Activated T-cell treated with anti-CD3 and anti-CD28 coated beads for 4 hours (primary cell): ENCODE data around the gene RTL10.

Experiments
- DNase-seq: peaks from one replicate; pipeline ENCODE4 v3.0.0-alpha.2; 2020

RTL10 gene

DNA sequence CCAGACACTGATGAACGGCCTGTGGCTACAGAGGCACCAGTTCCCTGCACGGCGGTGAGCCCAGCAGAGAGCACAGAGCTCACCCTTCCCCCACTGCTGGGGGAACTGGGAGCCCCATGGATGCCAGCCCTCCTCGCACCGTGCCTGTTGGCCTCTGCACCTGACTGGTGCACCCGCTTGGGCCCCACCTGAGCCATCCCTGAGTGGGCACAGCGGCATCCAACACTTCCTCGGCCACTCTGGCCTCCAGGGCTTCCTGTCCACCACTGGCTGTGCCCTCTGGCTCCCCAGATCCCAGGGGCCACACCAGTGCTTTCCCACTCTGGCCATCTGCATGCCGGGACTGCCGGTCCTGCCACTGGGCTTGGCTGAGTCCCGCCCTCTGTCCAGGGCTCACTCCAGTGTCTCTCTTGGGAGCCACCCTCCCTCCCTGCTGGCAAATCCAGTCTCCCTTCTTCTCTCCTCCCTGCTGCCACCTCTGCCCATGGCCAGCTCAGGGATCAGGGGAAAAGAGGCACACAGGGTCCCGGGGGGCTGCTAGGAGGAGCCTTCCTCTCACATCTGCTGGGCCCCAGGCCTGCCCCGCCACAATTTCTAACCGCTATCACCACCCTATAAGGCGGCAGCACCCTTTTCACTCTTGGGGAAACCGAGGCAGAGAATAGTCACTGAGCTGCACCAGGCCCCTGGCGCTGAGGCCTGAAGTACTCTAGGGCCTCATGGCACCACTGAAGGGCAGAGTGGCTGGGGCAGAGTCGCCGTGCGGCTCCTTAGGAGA, 33.0 kb downstream of the RTL10 start:
- DNase-seq, result no peak

DNA sequence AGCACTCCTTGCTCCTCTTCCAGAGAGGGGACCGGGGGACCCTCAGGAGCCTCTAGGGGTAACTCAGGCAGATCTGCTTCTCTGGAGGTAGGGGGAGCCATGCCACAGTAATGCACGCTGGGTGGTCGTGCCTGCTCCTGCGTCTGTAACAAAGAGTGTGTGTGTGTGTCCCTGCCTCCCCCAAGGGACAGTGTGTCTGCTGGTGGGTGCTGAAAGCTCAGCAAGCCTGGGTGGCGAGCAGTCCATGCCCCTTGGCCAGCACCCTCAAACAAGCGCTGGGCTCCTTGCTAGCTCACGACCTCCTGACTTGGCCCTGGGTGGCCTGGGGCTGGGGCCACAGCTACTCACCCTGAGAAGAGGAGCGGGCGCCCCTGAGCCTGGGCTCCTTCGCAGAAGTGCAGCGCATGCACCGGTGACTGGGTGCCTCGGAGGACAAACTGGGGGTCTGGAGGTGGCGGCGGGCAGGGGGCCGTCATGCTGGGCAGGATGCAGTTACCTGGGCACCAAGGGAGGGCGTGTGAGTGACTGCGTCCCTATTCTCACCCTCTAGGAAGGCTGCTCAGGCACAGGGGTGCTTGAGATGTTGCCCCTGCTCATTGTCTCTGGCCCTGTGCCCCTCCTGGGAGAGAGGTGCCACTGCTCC, 33.7 kb downstream of the RTL10 start:
- DNase-seq, result no peak

- no peak for DNase-seq
These were observed 34.5 kb downstream of the RTL10 start for GRCh38 chr22:19819911-19820879.

GRCh38 chr22:19819208-19819910, 35.3 kb downstream of the RTL10 start:
- no peak for DNase-seq

- DNase-seq, result no peak
These were observed 36.1 kb downstream of the RTL10 start for GRCh38 chr22:19818324-19819207.

- no peak for DNase-seq
These were observed 38.1 kb downstream of the RTL10 start for GRCh38 chr22:19816372-19817119.

GRCh38 chr22:19815823-19816290, 38.8 kb downstream of the RTL10 start:
- no peak for DNase-seq

- no peak for DNase-seq
These were observed 39.4 kb downstream of the RTL10 start for GRCh38 chr22:19815093-19815822.

- DNase-seq, result no peak
These were observed 40.2 kb downstream of the RTL10 start for GRCh38 chr22:19814428-19814827.

DNA sequence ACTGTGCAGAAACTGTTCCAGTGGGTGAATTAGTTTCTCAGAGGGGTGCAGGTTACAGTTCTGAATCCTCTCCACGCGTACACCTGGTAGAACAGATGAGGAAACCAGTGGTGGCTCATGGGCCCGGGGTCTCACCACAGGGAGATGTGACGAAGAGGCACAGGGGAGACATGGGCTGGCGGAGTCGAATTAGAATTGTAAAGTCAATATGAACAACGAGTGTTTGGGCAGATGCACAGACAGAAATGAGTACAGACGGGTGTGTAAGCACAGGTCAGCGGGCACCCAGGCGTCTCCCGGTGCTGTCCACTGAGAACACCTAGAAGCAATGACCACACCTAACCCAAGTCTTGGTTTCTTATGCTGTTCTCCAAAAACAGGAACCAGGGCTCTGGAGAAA, 41.8 kb downstream of the RTL10 start:
- DNase-seq, result no peak

DNA sequence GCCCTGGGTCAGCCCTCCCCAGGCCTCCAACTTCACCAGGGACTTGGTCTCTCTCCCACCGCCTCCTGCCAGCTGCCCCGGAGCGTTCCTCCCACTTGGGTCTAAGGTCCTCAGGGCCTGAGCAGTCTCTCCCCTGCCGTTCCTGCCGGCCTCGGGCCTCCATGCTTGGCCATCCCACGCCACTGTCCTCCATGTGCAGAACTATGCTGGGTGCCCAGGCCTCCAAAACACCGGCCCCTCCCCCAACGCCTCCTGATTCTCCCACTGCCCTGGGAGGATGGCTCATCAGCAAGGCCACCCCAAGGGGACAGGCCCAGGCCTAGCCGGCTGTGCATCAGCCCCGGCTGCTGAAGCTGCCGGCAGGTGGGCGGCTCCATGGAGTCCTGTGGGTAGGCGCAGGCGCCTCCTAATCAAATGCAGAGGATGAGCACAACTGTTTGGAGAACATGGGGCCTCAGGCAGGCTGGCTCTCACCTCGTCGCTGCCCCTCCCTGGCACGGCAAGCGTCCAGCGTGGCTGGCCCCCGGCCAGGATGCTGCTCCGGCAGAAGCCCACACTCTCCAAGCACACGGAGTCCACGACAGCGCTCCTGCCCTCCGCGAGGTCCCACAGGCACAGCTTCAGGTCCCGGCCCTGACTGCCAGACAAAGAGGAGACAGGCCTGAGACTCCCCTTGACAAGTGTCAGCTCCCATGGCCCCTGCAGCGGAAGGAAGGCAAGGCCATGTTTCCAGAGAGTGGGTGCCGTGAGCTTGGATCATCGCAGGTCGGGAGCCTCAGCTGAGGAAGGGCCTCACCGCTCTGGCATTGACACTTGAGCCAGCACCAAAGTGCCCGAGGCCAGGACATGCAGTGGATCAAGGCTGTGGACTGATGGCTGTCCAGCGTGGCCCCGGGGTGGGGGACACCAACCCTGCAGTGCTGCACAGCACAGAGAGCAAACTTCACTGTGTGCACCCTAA, 42.6 kb downstream of the RTL10 start:
- DNase-seq, result no peak

GRCh38 chr22:19811211-19811621, 43.5 kb downstream of the RTL10 start:
- DNase-seq, result no peak

GRCh38 chr22:19810381-19811201, 44.1 kb downstream of the RTL10 start:
- DNase-seq, result no peak

DNA sequence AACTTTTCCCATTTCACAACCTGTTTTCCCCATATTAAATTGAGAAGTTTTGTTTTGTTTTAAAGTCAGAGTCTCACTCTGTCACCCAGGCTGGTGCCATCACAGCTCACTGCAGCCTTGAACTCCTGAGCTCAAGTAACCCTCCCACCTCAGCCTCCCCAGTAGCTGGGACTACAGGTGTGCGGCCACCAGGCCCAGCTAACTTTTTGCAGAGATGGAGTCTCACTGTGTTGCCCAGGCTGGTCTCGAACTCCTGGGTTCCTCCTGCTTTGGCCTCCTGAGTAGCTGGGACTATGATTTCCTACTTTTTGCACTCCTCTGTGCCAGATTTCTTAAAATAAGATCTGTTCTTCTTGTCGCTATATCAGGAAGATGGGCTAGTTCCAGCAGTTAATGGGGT, 44.9 kb downstream of the RTL10 start:
- no peak for DNase-seq

GRCh38 chr22:19808873-19809478, 45.7 kb downstream of the RTL10 start:
- no peak for DNase-seq

DNA sequence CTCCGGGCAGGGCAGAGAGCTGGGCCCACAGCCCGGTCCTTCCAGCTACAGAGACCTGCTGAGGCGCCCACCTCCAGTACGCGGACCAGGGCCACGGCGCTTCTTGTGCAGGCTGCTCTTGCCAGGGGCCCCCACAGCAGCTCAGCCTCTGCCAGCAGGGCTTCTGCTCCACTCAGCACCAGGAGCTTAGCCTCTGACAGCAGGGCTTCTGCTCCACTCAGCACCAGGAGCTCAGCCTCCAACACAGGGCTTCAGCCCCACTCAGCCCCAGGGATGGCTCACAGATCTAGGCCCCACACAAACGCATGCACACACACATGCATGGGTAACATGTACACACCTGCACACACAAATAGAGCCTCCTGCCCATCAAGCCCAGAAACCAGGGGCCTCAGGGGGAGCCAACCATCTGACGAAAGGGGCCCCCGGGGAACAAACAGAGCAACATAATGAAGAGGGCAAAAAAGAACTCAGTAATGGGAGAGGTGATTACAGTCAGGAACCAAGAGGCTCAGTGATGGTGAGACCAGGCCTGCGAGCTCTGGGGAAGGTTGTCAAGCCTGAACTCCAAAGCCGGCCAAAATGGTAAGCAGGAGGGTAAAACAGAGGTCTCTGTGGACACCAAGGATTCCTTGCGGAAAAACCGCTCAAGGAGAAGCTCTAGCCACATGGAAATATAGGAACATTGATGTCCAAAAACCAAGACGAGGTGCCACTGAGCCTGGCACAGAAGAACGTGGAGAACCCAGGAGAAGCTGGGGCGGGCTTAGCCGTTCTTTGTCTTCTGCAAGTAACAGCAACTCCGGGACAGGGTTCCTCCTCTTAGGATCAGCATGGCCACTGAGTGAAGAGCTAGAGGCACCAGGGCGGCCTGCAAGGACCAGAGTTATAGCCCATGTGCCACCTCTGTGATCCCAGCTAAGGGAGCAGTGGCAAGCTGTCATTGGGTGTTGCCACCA, 46.5 kb downstream of the RTL10 start:
- no peak for DNase-seq
